PFSK-1 (cell line): ENCODE data around the gene DCAKD.

Experiments used
- POLR2AphosphoS5 ChIP-seq: IDR thresholded peaks from 2 replicates; pipeline ENCODE4 v1.6.1; 2012; ENCODE audit warnings: low read depth, mild to moderate bottlenecking, control low read depth, low read length, moderate library complexity
- TAF1 ChIP-seq: IDR thresholded peaks from 2 replicates; pipeline ENCODE4 v1.6.1; 2012; ENCODE audit warnings: low read length, control low read depth, borderline replicate concordance; ENCODE audit not compliant: insufficient read depth

DNA sequence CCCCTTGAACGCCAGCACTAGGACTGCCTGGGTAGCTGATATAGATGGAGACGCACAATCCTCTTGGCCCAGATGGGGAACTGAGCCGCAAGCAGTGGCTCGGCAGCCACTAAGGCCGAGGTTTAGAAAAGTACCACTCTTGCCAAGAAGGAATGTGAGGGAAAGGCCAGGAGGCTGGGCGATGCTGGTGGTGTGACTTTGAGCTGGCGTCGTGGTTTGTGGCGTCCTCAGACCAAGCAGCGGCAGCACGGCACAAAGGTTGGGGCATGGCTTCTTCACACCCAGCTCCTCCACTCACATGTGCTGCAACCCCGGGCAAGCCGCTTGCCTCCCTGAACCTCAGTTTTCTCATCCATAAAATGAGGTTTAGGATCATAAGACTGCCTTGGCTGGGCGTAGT is 15.6 kb downstream of the DCAKD start:
- TF ChIP-seq POLR2AphosphoS5 (no peak), TAF1 (no peak)
